ENCODE results near the gene ARF4.

The ARF4 gene

GRCh38 chr3:57577801-57578200 lies 19.3 kb downstream of the ARF4 start:
- Histone ChIP-seq H3K4me3 (ENCODE audit: low read length) (no peak overlapping the region), H3K4me1 (ENCODE audit: low read length) (no peaks in the 10 kb centered on the region), H3K27me3 (replicated peaks; ENCODE audit: insufficient read depth, low read length) (no peaks in the 10 kb centered on the region), H2AFZ (ENCODE audit: low read length) (no peak overlapping the region), H3K36me3 (replicated peaks; ENCODE audit: insufficient read depth, low read length) (peaks cover 6% of the 10 kb centered on the region; the same call in 1 of the 2 replicates), H3K9ac (ENCODE audit: low read length) (no peak overlapping the region), H3K79me2 (ENCODE audit: low read length) (peaks cover 93% of the 10 kb centered on the region), H3K9me2 (replicated peaks; ENCODE audit: insufficient read depth, low read length) (no peaks in the 10 kb centered on the region), H3K9me3 (replicated peaks; ENCODE audit: insufficient read depth, low read length) (no peaks in the 10 kb centered on the region), H3K4me2 (ENCODE audit: low read depth, low read length) (no peak overlapping the region), H4K20me1 (ENCODE audit: insufficient read depth, low read length) (peaks cover under 1% of the 10 kb centered on the region; the same call in 1 of the 2 replicates), H3F3A (ENCODE audit: insufficient read depth, low read length) (no peaks in the 10 kb centered on the region), H3K27ac (ENCODE audit: low read length) (no peak overlapping the region)
- TF ChIP-seq EZH2 (optimal IDR thresholded peaks at IDR 0.05; ENCODE audit: low read depth, low read length) (no peak), EZH2phosphoT487 (IDR thresholded peaks at IDR 0.05; ENCODE audit: low read length) (no peak), CTCF (IDR thresholded peaks at IDR 0.05; ENCODE audit: low read length) (no peak)
- no peak for DNase-seq

DNA sequence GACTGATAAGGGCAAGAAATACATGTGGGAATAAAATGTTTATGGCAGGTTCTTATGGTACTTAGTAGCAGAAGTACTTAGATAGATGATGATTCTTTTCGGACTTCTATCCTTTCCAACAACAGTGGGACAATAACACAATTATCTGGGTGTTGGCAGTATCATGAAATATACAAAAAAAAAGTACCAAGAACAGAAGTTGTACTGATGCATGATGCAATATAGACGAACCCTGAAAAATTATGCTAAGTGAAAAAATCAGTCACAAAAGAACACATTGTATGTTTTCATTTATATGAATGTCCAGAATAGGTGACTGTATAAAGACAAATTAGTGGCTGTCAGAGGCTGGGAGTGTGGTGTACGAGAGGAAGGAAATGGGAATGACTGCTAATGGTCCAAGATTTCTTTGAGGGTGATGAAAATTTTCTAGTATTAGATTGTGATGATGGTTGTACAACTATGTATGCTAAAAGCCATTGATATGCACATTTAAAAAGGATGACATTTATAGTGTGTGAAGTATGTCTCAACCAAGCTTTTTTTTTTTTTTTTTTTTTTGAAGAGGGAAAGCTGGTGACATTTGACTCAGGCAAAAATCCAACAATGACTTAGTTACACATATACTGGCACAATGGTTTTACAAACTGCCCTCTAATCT lies 21.0 kb downstream of the ARF4 start:
- Histone ChIP-seq H2AFZ (ENCODE audit: low read length) (no peak overlapping the region), H3K4me3 (ENCODE audit: low read length) (no peak overlapping the region), H3K9ac (ENCODE audit: low read length) (no peak overlapping the region), H3K27ac (ENCODE audit: low read length) (no peak overlapping the region), H3K9me3 (replicated peaks; ENCODE audit: insufficient read depth, low read length) (no peaks in the 10 kb centered on the region), H3K79me2 (ENCODE audit: low read length) (peaks cover 80% of the 10 kb centered on the region), H3K9me2 (replicated peaks; ENCODE audit: insufficient read depth, low read length) (no peaks in the 10 kb centered on the region), H3K4me1 (ENCODE audit: low read length) (no peaks in the 10 kb centered on the region), H4K20me1 (ENCODE audit: insufficient read depth, low read length) (no peaks in the 10 kb centered on the region; the same call in 1 of the 2 replicates), H3K27me3 (replicated peaks; ENCODE audit: insufficient read depth, low read length) (no peaks in the 10 kb centered on the region), H3F3A (ENCODE audit: insufficient read depth, low read length) (no peaks in the 10 kb centered on the region), H3K36me3 (replicated peaks; ENCODE audit: insufficient read depth, low read length) (peaks cover 6% of the 10 kb centered on the region; the same call in 1 of the 2 replicates), H3K4me2 (ENCODE audit: low read depth, low read length) (no peak overlapping the region)
- TF ChIP-seq EZH2phosphoT487 (IDR thresholded peaks at IDR 0.05; ENCODE audit: low read length) (no peak), EZH2 (optimal IDR thresholded peaks at IDR 0.05; ENCODE audit: low read depth, low read length) (no peak), CTCF (IDR thresholded peaks at IDR 0.05; ENCODE audit: low read length) (no peak)
- no peak for DNase-seq

DNA sequence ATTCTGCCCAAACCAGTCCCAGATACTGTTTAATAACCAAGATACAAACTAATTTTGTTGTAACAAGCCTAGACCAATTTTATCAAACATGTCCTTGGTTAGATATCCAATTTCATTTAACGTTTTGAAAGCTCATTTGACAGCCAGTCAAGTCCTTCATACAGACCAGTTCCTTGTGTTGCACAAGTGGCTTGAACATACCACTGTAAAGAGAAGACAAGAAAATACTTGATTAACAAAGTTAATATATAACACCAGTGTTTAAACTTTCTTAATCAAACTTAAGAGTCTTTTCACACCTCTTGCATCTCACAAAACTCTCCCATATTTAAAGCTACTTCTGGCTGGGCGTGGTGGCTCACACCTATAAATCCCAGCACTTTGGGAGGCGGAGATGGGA lies 25.0 kb downstream of the ARF4 start:
- H4K20me1 ChIP-seq (ENCODE audit: insufficient read depth, low read length) = no peaks in the 10 kb centered on the region

More for the DNA sequence above, 25.0 kb downstream of the ARF4 start:
- H3K4me2 ChIP-seq (ENCODE audit: low read depth, low read length) = no peak overlapping the region
- H3K36me3 ChIP-seq (replicated peaks; ENCODE audit: insufficient read depth, low read length) = peaks cover 2% of the 10 kb centered on the region; the same call in 1 of the 2 replicates
- H3K79me2 ChIP-seq (ENCODE audit: low read length) = peaks cover 46% of the 10 kb centered on the region
- no peaks in the 10 kb centered on the region for H3K27me3 ChIP-seq (replicated peaks; ENCODE audit: insufficient read depth, low read length)
- H3K4me3 ChIP-seq (ENCODE audit: low read length) = no peak overlapping the region
- no peaks in the 10 kb centered on the region for H3K4me1 ChIP-seq (ENCODE audit: low read length)
- TF ChIP-seq EZH2 (optimal IDR thresholded peaks at IDR 0.05; ENCODE audit: low read depth, low read length) (no peak), CTCF (IDR thresholded peaks at IDR 0.05; ENCODE audit: low read length) (no peak), EZH2phosphoT487 (IDR thresholded peaks at IDR 0.05; ENCODE audit: low read length) (no peak)
- no peak overlapping the region for H3K27ac ChIP-seq (ENCODE audit: low read length)
- no peak overlapping the region for H3K9ac ChIP-seq (ENCODE audit: low read length)
- no peaks in the 10 kb centered on the region for H3K9me2 ChIP-seq (replicated peaks; ENCODE audit: insufficient read depth, low read length)
- H3F3A ChIP-seq (ENCODE audit: insufficient read depth, low read length) = no peaks in the 10 kb centered on the region
- no peak for DNase-seq
- no peak overlapping the region for H2AFZ ChIP-seq (ENCODE audit: low read length)
- no peaks in the 10 kb centered on the region for H3K9me3 ChIP-seq (replicated peaks; ENCODE audit: insufficient read depth, low read length)
